8988T (cell line): ENCODE measurements around the gene SERP2.

Experiments
- DNase-seq: peaks from one replicate; pipeline ENCODE4 v3.0.0; 2011

SERP2 gene

GRCh38 chr13:44413095-44413494 lies 39.5 kb downstream of the SERP2 start:
- DNase-seq, result no peak

GRCh38 chr13:44414716-44415115 lies 41.1 kb downstream of the SERP2 start:
- no peak for DNase-seq

GRCh38 chr13:44415815-44416214 lies 42.2 kb downstream of the SERP2 start:
- no peak for DNase-seq

GRCh38 chr13:44416301-44416700 lies 42.7 kb downstream of the SERP2 start:
- no peak for DNase-seq

- DNase-seq, result no peak
These were observed 43.1 kb downstream of the SERP2 start for GRCh38 chr13:44416744-44417143.

GRCh38 chr13:44417446-44417845 lies 43.8 kb downstream of the SERP2 start:
- DNase-seq, result no peak

GRCh38 chr13:44417876-44418275 lies 44.3 kb downstream of the SERP2 start:
- DNase-seq, result no peak

- no peak for DNase-seq
These were observed 47.0 kb downstream of the SERP2 start for GRCh38 chr13:44420376-44421220.

- DNase-seq, result no peak
These were observed 48.4 kb downstream of the SERP2 start for GRCh38 chr13:44421853-44422525.

- no peak for DNase-seq
These were observed 49.4 kb downstream of the SERP2 start for GRCh38 chr13:44422755-44423643.

- DNase-seq, result no peak
These were observed 50.2 kb downstream of the SERP2 start for GRCh38 chr13:44423824-44424223.

GRCh38 chr13:44425041-44425814 lies 51.6 kb downstream of the SERP2 start:
- no peak for DNase-seq

GRCh38 chr13:44425815-44426078 lies 52.1 kb downstream of the SERP2 start:
- DNase-seq, result no peak

- no peak for DNase-seq
These were observed 52.8 kb downstream of the SERP2 start for GRCh38 chr13:44426461-44426860.

- DNase-seq, result no peak
These were observed 55.7 kb downstream of the SERP2 start for GRCh38 chr13:44429311-44429710.

GRCh38 chr13:44431150-44431549 lies 57.5 kb downstream of the SERP2 start:
- DNase-seq, result no peak

- no peak for DNase-seq
These were observed 59.0 kb downstream of the SERP2 start for GRCh38 chr13:44432650-44433049.

- DNase-seq, result no peak
These were observed 60.5 kb downstream of the SERP2 start for GRCh38 chr13:44433863-44434765.

GRCh38 chr13:44434766-44435141 lies 61.1 kb downstream of the SERP2 start:
- DNase-seq, result no peak

- DNase-seq, result peak; percentile 60
These were observed 61.7 kb downstream of the SERP2 start for GRCh38 chr13:44435142-44435918.

- no peak for DNase-seq
These were observed 62.4 kb downstream of the SERP2 start for GRCh38 chr13:44435919-44436510.
